AG20443 (cell line): ENCODE data around the gene MSX1.
A peak's percentile ranks its signal among the peaks of the same experiment; 100 is the strongest.

Experiments used
- DNase-seq: peaks from one replicate; pipeline ENCODE4 v3.0.0; 2012; ENCODE audit warnings: low spot score, mixed read lengths

MSX1 gene

GRCh38 chr4:4841156-4841555 is 18.3 kb upstream of the MSX1 start:
- DNase-seq = no peak

GRCh38 chr4:4842476-4843441 is 16.7 kb upstream of the MSX1 start:
- DNase-seq = no peak

- no peak for DNase-seq
These were observed 15.7 kb upstream of the MSX1 start for GRCh38 chr4:4843635-4844291.

- no peak for DNase-seq
These were observed 14.4 kb upstream of the MSX1 start for GRCh38 chr4:4845027-4845426.

GRCh38 chr4:4847011-4847410 is 12.5 kb upstream of the MSX1 start:
- DNase-seq = no peak

GRCh38 chr4:4848540-4848939 is 10.9 kb upstream of the MSX1 start:
- DNase-seq = no peak

GRCh38 chr4:4849106-4849505 is 10.4 kb upstream of the MSX1 start:
- no peak for DNase-seq

GRCh38 chr4:4849524-4850193 is 9.8 kb upstream of the MSX1 start:
- DNase-seq = no peak

GRCh38 chr4:4851081-4851480 is 8.4 kb upstream of the MSX1 start:
- no peak for DNase-seq

- no peak for DNase-seq
These were observed 7.6 kb upstream of the MSX1 start for GRCh38 chr4:4851906-4852305.

GRCh38 chr4:4852591-4853362 is 6.7 kb upstream of the MSX1 start:
- DNase-seq = peak; percentile 89

- peak; percentile 46 for DNase-seq
These were observed 6.1 kb upstream of the MSX1 start for GRCh38 chr4:4853371-4853823.

GRCh38 chr4:4853921-4854648 is 5.4 kb upstream of the MSX1 start:
- DNase-seq = no peak

GRCh38 chr4:4854649-4855295 is 4.7 kb upstream of the MSX1 start:
- DNase-seq = no peak

GRCh38 chr4:4855301-4856070 is 4.0 kb upstream of the MSX1 start:
- DNase-seq = no peak

- no peak for DNase-seq
These were observed 3.1 kb upstream of the MSX1 start for GRCh38 chr4:4856071-4857000.

- no peak for DNase-seq
These were observed 2.3 kb upstream of the MSX1 start for GRCh38 chr4:4857001-4857808.
